C4-2B (cell line): ENCODE results near the gene CDH20.

Experiments used
- ZFX ChIP-seq: fragments of 450-650 bp; IDR thresholded peaks from 2 replicates; pipeline ENCODE4 v1.6.1; 2017
- TF ChIP-seq, protein P1 (sequence below): fragments of 450-650 bp; conservative IDR thresholded peaks from 2 replicates; pipeline ENCODE4 v1.5.1; 2017; ENCODE audit warnings: mild to moderate bottlenecking

- TF ChIP-seq, protein P1, sequence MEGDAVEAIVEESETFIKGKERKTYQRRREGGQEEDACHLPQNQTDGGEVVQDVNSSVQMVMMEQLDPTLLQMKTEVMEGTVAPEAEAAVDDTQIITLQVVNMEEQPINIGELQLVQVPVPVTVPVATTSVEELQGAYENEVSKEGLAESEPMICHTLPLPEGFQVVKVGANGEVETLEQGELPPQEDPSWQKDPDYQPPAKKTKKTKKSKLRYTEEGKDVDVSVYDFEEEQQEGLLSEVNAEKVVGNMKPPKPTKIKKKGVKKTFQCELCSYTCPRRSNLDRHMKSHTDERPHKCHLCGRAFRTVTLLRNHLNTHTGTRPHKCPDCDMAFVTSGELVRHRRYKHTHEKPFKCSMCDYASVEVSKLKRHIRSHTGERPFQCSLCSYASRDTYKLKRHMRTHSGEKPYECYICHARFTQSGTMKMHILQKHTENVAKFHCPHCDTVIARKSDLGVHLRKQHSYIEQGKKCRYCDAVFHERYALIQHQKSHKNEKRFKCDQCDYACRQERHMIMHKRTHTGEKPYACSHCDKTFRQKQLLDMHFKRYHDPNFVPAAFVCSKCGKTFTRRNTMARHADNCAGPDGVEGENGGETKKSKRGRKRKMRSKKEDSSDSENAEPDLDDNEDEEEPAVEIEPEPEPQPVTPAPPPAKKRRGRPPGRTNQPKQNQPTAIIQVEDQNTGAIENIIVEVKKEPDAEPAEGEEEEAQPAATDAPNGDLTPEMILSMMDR: peak; percentile 71
- TF ChIP-seq ZFX: no peak
Observed at GRCh38 chr18:61502472-61502871, 169.2 kb downstream of the CDH20 start.
